GM23248 (cell line): ENCODE results near the gene HAUS8.

Experiments
- EZH2 ChIP-seq: fragments of 200-600 bp; sonication (generic); IDR thresholded peaks from 2 replicates; pipeline ENCODE4 v1.6.1; 2018; ENCODE audit warnings: antibody characterized with exemption, mild to moderate bottlenecking; ENCODE audit not compliant: insufficient read depth, poor library complexity, severe bottlenecking
- EZH2phosphoT487 ChIP-seq: fragments of 200-600 bp; sonication (generic); IDR thresholded peaks from 2 replicates; pipeline ENCODE4 v1.6.1; 2018; ENCODE audit warnings: antibody characterized with exemption, moderate library complexity, mild to moderate bottlenecking, low read depth; ENCODE audit not compliant: insufficient read depth

GRCh38 chr19:17073869-17074633, 1.2 kb downstream of the HAUS8 start:
- TF ChIP-seq EZH2phosphoT487 (no peak), EZH2 (no peak)
